ENCODE data around the gene SPAG6. TPM values are rescaled to one million over a fixed set of nuclear protein-coding genes. Genes with fewer than 3 reads are reported as not detected.

SPAG6 gene
- total RNA-seq (2021; fragmentation: NEBNext Ultra II Directional; extraction: Animal tissue kit (Norgen Biotek cat#: 25700)), result not detected
- long read RNA-seq, result 0 reads

DNA sequence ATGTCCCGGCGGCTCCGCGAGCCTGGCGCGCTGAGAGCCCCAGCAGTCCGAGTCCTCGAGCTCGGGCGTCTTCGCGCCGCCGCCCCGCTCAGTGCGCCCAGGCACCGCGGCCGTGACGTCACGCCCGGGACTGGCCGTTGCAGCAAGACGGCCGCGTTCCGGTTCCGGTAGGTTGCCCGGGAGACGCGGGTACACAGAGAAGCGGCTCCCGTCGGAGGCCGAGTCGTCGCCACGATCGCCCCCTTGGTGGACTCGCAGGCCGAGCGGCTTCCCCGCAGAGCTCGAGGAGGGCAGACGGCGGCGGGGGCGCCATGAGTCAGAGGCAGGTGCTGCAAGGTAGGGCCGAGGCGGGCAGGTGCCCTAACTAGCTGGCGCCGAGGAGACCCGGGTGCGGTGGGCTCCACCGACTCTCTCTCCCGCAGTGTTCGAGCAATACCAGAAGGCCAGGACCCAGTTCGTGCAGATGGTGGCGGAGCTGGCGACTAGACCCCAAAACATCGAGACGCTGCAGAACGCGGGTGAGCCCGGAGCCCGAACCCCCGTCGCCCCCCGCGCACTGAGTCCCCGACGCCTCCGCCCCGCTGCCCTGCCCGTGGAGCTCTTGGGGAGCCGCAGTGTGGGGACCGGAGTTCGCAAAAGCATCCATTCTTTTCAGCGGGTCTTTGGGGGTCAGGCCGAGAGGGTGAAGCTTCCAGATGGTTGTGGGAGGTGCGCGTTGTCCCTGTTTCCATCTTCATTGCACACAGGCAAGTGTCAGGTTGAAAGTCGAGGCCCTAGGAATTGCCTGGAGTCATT is at the start of gene SPAG6:
Gene SPAG6 (plus strand): TSS at position 196 of the 795 bp plus-strand sequence. CDS start 116 bp downstream, at position 312.
- Mint-ChIP-seq H3K9me3 (peaks cover 4% of the 10 kb centered on the region; the same call in 1 of the 2 replicates), H3K4me3 (no peak within 1 kb of the TSS), H3K27ac (no peak within 1 kb of the TSS), H3K4me1 (ENCODE audit: low read depth) (peaks cover 10% of the 10 kb centered on the region), H3K27me3 (ENCODE audit: insufficient read depth) (peaks cover 45% of the 10 kb centered on the region), H3K36me3 (ENCODE audit: low read depth) (peaks cover 14% of the 10 kb centered on the region; the same call in 1 of the 2 replicates)
- TF ChIP-seq, protein P1, sequence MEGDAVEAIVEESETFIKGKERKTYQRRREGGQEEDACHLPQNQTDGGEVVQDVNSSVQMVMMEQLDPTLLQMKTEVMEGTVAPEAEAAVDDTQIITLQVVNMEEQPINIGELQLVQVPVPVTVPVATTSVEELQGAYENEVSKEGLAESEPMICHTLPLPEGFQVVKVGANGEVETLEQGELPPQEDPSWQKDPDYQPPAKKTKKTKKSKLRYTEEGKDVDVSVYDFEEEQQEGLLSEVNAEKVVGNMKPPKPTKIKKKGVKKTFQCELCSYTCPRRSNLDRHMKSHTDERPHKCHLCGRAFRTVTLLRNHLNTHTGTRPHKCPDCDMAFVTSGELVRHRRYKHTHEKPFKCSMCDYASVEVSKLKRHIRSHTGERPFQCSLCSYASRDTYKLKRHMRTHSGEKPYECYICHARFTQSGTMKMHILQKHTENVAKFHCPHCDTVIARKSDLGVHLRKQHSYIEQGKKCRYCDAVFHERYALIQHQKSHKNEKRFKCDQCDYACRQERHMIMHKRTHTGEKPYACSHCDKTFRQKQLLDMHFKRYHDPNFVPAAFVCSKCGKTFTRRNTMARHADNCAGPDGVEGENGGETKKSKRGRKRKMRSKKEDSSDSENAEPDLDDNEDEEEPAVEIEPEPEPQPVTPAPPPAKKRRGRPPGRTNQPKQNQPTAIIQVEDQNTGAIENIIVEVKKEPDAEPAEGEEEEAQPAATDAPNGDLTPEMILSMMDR (IDR thresholded peaks at IDR 0.05), result no peak
- no peak for DNase-seq

DNA sequence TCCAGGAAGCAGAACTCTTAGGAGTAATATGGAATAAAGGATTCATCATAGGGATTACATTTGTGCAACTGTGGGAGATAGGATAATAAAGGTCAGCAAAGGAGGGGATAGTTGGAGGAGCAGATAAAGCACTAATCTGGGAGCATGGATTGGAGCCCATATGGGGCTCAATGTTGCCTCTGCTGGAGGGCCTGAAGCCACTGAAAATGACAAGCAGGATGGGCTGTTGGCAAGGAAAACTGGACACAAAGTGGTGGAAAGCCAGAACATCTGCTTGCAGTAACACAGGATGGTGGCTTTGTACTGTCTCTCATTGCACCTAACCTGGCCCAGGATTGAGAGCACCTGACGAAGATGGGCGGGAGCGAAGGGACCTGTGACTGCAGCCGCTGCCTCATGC is 44.1 kb upstream of the SPAG6 start:
- Mint-ChIP-seq H3K4me1 (ENCODE audit: low read depth) (peaks cover 4% of the 10 kb centered on the region; the same call in 1 of the 2 replicates), H3K27ac (no peak overlapping the region), H3K4me3 (no peak overlapping the region), H3K36me3 (ENCODE audit: low read depth) (no peaks in the 10 kb centered on the region), H3K27me3 (ENCODE audit: insufficient read depth) (peaks cover 4% of the 10 kb centered on the region), H3K9me3 (no peaks in the 10 kb centered on the region)
- no peak for DNase-seq
- TF ChIP-seq, protein P1 (IDR thresholded peaks at IDR 0.05), result no peak

DNA sequence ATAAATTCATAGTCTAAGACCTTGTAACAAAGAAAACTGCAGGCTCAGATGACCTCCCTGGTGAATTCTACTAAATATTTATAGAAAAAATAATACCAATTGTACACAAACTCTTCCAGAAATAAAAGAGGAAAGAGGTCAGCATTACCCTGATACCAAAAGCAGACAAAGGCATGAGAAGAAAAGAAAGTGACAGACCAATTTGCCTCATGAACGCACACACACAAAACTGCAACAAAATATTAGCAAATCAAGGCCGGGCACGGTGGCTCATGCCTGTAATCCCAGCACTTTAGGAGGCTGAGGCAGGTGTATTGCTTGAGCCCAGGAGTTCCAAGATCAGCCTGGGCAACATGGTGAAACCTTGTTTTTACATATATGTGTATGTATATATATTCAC is 41.8 kb upstream of the SPAG6 start:
- no peak for DNase-seq
- Mint-ChIP-seq H3K9me3 (no peaks in the 10 kb centered on the region), H3K27me3 (ENCODE audit: insufficient read depth) (peaks cover 4% of the 10 kb centered on the region), H3K4me3 (no peak overlapping the region), H3K36me3 (ENCODE audit: low read depth) (no peaks in the 10 kb centered on the region), H3K27ac (no peak overlapping the region), H3K4me1 (ENCODE audit: low read depth) (peaks cover 4% of the 10 kb centered on the region; the same call in 1 of the 2 replicates)
- TF ChIP-seq, protein P1 (IDR thresholded peaks at IDR 0.05), result no peak

DNA sequence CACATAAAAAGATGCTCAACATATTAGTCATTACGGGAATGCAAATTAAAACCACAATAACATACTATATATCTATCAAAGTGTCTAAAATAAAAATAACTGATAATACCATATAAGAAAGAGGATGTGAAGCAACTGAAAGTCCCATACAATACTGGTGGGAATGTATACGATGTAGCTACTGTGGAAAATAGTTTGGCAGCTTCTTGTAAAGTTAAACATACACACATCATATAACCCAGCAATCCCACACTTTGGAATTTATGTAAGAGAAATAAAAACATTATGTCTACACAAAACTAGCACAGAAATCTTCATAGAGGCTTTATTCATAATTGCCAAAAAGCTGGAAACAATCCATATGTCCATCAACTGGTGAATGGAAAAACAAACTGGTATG is 39.6 kb upstream of the SPAG6 start:
- TF ChIP-seq, protein P1 (IDR thresholded peaks at IDR 0.05), result no peak
- Mint-ChIP-seq H3K4me1 (ENCODE audit: low read depth) (peaks cover 4% of the 10 kb centered on the region; the same call in 1 of the 2 replicates), H3K27me3 (ENCODE audit: insufficient read depth) (peaks cover 3% of the 10 kb centered on the region), H3K4me3 (no peak overlapping the region), H3K9me3 (no peaks in the 10 kb centered on the region), H3K36me3 (ENCODE audit: low read depth) (no peaks in the 10 kb centered on the region), H3K27ac (no peak overlapping the region)
- no peak for DNase-seq

DNA sequence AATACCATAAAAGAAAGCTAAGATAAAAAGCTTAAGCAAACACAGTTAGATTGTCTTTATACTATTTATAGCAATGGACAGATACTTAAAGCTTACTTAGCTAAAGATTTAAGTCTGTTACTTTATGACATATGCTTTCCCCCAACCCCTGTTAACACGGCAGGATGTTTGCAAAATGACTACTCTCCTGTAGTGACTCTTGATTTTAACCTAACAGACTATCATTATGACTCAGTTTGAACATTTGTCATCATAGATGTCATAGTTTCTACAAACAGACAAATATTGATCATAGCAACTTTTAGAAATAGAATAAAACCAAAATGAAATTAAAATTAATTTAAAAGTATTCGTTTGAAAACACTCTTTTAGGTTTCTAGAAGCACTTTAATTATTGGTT is 36.9 kb upstream of the SPAG6 start:
- peaks cover 4% of the 10 kb centered on the region; the same call in 1 of the 2 replicates for H3K4me1 Mint-ChIP-seq (ENCODE audit: low read depth)
- H3K27me3 Mint-ChIP-seq (ENCODE audit: insufficient read depth), result no peaks in the 10 kb centered on the region; the same call in none of the 2 replicates
- TF ChIP-seq, protein P1 (IDR thresholded peaks at IDR 0.05), result no peak
- no peaks in the 10 kb centered on the region for H3K36me3 Mint-ChIP-seq (ENCODE audit: low read depth)
- H3K9me3 Mint-ChIP-seq, result no peaks in the 10 kb centered on the region
- DNase-seq, result no peak
- H3K4me3 Mint-ChIP-seq, result no peak overlapping the region
- H3K27ac Mint-ChIP-seq, result no peak overlapping the region

All from HFFc6 (cell line).